GM21825 (cell line): ENCODE data around the gene BDKRB2.
"Not testable (repeated sequence)": the region's sequence is repeated elsewhere in the genome, so short reads cannot be mapped to it uniquely, and the experiment has no call there.

Experiments
- ATAC-seq: cut with Tn5 transposase; IDR thresholded peaks from one replicate; pipeline ENCODE4 v1.9.1; 2021; ENCODE audit warnings: mild to moderate bottlenecking, moderate library complexity; ENCODE audit not compliant: unreplicated experiment

BDKRB2 gene

DNA sequence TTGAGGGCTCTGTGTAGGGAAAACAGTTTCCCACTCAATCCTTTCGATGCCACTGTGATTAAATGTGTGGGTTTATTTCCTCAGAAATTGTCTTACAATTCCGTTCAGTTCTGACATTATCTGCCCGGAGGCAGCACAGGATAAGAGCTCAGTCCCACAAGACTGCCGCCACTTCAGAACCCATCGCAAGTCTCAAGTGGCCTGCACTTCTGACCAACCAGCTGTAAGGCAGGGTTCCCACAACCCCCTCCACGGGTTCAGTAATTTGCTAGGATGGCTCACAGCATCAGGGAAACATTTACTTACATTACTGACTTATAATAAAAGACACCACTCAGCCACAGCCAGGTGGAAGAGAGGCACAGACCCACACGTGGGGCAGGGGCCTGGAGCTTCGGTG is 17.2 kb downstream of the BDKRB2 start:
- no peak for ATAC-seq

DNA sequence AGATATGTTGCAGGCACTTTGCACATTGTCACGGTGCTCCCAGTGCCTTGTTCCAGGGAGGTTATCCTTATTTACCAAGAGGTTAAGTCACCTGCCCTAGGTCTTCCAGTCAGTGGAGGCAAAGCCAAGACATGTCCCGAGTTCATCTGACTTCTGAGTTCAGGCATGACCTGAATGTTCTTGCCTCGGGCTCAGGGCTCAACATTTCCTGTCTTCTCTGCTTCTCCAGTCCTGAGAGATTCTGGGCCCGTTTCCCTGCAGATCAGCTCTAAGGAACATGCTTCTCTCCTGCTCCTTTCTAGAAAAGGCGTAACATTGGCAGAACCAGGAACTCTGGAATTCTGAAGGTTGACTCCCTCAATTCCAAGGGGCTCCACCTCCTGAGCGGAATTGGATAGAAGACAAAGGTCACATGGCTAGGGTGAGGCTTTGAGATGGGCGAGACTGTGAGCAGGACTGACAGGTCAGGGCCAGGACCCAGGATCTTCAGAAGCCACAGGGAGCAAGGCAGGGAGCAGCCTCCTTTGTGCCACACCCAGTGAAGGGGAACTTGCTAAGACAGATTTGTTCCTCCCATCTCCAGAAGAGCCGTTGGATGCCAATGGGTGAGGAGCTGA is 19.9 kb downstream of the BDKRB2 start:
- ATAC-seq, result no peak

DNA sequence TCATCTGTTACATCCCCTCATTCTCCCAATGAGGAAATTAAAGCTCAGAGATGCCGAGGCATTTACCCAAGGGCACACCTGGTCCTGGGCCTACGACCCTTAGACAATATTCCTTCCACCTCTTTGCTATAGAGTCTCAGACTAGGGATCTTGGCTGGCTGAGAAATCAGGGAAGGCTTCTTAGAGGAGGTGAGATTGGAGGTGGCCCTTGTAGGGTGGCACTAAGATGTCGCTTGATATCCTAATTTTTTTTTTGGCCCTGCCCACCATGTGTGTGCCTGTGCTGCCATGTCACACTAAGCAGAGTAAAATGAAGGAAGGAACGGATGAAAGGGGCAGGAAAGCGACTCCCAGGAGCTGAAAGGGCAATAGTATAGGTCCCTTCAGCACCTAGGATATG is 20.6 kb downstream of the BDKRB2 start:
- ATAC-seq, result no peak

DNA sequence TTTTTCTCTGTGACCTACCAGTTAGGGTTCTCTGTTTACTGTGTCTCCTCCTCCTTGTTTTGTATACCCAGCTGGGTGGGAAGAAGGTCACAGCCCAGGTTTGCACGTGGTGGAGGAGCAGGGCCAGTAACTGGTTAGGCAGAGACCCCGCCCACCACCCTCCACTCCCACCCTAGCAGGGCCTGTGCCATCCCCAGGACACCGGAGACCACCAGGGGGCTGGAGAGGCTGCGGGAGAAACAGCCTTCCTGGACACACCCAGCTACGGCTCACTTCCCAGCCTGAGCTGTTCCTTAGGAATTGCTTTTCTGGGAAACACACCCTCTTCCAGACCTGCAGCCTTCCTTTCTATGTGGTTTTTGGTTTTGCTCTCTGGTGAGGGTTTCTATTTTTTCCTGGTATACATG is 21.1 kb downstream of the BDKRB2 start:
- no peak for ATAC-seq

DNA sequence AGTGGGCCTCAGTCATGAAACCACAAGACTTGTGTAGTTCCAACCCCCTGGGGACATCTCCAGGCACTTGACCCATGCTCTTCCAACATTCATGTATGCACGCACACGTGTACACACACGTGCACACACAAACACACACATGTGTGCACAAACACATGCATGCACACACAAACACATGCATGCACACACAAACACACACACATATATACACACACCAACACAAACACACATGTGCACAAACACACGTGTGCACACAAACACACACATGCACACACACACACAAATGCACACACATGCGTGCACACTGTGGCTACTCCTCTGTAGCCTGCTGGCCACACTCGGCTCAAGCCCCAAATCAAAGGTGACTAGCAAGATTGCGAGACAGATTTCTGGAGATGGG is 22.8 kb downstream of the BDKRB2 start:
- ATAC-seq, result no peak

DNA sequence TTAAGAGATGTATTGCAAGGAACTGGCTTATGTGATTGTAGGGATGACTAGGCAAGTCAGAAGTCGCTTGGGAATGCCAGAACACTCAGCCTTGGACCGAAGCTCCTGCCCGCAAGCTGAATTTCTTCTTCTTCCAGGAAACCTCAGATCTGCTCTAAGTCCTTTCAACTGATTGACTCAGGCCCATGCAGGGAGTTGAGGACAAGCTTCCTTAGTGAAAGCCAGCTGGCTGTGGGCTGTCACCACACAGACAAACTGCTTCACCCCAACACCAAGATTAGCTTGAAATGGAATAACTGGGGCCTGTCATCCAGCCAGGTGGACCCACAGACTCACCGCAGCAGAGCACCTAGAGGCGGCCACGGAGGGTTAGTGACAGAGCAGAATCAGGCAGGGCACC is 24.7 kb downstream of the BDKRB2 start:
- no peak for ATAC-seq

DNA sequence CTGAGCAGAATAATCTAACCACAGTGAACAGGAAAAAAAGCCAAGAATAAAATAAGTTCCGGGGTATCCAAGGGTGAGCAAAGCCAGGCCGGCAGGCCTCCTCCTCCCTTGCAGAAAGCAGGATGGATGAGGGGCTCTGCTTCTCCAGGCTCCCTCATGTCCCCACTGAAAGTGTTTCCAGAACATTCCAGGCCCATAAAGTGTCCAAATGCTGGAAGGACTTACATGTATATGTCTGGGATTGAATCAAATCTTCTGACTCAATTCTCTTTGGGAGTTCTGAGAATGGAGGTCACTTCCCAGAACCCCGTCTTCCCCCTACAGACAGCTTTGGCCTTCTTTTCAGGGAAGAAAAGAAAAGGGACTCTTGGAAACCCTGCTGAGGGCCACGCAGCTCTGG is 26.4 kb downstream of the BDKRB2 start:
- ATAC-seq, result no peak

DNA sequence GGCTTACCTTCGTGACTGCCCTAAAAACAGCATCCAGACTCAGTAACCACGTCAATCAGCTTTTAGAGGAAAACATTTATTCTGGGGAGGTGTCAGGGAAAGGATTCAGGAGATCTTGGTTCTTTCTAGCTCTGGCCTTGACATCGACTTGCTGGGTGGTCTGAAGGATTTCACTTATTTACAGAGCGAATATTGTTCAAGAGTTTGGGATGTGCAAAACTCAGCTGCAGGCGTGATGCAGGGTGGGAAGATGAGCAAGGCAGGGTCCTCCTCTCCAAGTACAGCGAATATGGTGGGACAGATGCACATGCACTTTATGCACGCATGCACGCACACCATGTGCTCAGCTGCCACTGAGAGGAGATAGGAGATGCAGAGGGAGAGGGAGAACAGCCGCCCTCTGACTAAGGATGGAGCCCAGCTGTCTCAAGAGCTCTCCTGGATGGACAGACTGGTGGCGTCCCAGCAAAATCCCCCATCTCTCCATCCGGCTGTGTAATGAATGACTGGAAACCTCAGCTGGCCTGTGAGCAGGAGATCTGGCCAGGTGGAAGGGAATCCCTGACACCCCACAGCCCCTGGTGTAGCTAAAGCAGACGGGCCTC is 27.0 kb downstream of the BDKRB2 start:
- no peak for ATAC-seq

DNA sequence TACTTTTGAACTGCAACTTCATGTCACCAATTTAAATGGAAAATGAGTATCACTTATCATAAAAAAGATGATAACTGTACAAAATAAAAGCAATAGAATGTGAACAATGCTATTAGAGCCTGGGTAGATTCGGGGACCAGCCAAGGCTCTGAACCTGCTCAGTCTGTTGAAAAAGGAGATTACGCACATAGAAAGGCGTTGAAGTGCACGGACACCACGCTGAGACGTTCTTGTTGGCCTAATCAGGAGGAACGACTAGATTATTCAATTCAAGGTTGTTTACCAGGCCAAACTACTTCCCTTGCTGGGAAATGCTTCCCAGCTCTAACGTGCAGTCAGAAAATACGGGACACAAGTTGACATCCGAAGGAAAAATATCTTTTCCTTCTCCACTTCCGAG is 27.9 kb downstream of the BDKRB2 start:
- ATAC-seq, result no peak

DNA sequence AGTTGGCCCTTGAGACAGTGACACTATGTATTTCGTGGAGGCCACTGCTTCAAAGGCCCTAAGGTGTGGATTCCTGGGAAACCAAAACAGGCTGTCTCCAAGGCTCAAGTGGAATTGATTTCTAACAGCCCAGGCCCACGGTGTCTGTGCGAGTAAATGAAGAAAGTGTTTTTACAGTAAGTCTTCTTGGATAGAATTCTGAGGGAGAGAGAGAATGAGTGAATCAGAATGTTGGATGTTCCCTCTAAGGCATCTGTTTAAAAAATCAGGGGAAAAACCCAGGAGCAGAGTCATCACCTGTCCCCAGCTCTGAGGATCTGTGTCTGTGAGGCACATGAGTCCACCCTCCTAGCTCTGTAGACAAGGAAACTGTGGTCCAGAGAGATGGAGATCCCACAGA is 29.0 kb downstream of the BDKRB2 start:
- ATAC-seq, result no peak

DNA sequence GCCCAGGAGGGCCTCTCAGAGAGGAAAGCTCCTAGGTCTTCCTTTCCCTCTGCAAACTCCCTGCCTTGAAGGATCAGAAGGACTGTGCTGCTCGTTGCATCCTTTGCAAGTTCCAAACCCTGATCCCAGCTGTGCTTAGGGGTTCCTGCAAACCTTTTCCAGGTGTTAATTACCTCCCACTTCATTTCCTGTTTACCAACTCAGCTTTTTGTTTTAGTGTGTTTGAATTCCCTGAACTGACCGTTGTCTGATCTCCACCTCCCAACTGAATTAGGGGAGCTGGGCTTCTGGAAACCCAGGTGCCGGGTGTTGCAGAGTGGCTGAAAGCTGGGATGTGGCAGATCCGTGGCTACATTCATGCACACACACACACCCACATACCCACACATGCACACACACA is 30.8 kb downstream of the BDKRB2 start:
- ATAC-seq, result no peak

DNA sequence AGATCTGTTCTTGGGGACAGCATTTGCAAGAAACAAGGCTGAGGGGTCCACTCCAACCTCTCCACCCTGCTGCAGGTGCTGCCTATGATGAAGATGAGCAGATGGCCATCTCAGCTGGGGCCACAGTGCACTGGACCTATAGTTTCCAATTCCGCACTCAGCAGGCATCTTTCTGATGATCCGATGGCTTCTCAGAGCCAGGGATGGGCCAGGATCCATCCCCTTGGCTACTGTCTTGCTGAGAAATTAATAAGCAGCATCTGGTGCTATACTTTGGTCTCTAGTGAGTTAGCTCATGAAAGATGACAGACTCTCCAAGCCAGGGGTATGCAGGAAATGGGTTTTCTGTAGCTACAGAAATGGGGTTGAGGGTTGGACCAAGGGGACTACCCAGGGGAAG is 33.0 kb downstream of the BDKRB2 start:
- no peak for ATAC-seq

DNA sequence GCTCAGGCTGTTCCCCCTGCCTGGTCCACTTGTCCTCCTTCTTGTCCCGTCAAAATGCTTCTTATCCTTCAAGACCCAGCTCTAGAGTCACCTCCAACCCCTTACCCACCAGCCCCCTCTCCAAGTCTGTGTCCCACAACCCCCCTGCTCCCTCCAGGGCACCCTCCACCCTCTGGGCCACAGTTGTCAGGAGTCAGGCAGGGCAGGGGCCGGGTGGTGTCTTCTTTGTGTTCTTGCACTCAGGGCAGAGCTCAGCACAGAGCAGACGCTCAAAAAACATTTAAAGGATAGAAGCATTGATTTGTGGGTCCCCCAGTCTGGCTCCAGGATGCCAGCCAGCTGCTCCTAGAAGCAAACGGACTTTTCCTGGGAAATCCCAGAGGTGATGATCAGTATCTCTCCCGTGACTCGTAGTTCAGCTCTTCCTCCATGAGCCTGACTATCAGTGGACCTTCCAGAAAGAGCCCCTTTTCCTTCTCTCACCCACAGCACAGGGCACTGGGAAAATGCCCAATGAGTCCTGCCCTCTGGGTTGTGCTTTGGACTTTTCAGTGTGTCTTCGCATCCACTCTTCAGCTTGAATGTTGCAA is 34.1 kb downstream of the BDKRB2 start:
- no peak for ATAC-seq

DNA sequence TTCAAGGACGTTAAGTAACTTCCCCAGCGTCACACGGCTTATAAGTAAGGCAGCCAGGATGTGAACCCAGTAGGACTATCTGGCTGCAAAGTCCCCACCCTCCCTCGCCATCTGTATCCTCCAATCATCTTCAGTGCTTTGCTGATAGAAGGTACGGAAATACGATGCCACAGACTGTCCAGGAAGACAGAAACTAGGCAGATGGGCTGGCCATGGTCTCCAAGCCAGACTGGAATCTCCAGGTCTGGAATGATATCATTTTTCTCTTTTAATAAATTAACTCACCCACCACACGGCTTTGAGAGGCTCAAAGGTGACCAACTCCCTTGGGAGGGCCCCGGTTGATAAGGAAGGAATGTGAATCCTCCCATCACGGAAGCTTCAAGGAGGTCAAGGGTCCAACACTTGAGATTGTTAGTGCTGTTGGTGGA is 35.1 kb downstream of the BDKRB2 start:
- no peak for ATAC-seq

DNA sequence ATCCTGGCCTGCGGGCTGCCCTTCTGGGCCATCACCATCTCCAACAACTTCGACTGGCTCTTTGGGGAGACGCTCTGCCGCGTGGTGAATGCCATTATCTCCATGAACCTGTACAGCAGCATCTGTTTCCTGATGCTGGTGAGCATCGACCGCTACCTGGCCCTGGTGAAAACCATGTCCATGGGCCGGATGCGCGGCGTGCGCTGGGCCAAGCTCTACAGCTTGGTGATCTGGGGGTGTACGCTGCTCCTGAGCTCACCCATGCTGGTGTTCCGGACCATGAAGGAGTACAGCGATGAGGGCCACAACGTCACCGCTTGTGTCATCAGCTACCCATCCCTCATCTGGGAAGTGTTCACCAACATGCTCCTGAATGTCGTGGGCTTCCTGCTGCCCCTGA is 36.0 kb downstream of the BDKRB2 start:
- no peak for ATAC-seq

DNA sequence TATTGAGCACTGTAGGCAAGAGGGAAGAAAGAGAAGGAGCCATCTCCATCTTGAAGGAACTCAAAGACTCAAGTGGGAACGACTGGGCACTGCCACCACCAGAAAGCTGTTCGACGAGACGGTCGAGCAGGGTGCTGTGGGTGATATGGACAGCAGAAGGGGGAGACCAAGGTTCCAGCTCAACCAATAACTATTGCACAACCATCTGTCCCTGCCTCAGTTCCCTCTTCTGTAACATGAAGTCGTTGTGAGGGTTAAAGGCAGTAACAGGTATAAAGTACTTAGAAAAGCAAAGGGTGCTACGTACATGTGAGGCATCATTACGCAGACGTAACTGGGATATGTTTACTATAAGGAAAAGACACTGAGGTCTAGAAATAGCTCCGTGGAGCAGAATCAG is 37.5 kb downstream of the BDKRB2 start:
- no peak for ATAC-seq

DNA sequence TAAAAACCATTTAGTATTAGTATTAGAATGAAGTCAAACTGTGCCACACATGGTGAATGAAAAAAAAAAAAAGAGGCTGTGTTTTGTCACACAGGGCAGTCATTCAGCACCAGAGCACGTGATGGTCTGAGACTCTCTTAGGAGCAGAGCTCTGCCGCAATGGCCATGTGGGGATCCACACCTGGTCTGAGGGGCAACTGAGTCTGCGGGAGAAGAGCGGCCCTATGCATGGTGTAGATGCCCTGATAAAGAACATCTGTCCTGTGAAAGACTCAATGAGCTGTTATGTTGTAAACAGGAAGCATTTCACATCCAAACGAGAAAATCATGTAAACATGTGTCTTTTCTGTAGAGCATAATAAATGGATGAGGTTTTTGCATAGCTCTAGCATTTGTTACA is 39.1 kb downstream of the BDKRB2 start:
- no peak for ATAC-seq

DNA sequence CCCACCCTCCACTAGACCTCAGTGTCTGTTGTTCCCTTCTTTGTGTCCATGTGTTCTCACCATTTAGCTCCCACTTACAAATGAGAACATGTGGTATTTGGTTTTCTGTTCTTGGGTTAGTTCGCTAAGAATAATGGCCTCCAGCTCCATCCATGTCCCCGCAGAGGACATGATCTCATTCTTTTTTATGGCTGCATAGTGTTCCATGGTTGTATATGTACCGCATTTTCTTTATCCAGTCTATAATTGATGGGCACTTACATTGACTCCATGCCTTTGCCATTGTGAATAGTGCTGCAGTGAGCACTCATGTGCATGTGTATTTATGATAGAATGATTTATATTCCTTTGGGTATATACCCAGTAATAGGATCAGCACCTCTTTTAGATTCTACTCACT is 40.4 kb downstream of the BDKRB2 start:
- ATAC-seq, result not testable (repeated sequence)

DNA sequence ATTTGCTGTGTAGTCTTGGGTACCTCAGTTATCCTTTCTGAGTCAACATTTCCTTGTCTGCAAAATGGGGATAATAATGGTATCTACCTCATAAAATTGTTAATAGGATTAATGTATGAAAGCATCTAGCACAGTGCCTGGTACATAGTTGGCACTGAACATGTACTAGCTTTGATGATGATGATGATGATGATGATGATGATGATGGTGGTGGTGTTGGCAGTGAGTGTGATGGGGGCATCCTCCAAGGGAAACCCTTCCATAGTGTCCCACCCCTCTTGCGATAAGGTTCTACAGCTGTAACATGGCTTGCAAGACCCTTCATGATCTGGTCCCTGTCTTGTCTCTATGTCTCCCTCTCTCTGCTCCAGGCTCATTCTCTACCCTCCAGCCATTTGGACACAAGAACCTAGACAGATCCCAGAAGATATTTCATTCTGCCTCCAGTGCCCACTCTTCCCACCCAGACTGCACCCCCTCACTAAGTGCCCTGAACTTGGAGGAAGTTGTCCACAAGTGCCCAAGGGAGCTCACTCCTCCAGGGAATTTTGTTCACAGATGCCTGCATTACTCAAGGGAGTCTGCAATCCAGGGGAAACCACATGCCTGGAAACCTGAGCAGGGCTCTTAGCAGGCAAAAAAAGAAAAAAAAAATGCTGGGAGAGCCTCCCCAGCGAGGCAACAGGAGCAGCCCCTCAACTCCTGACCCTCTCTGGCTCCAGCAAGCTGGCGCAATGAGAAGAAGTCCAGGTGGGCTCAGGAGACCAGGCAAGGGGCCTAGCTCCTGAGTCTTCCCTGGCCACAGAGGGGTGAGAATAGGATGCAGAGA is 41.3 kb downstream of the BDKRB2 start:
- ATAC-seq, result no peak

DNA sequence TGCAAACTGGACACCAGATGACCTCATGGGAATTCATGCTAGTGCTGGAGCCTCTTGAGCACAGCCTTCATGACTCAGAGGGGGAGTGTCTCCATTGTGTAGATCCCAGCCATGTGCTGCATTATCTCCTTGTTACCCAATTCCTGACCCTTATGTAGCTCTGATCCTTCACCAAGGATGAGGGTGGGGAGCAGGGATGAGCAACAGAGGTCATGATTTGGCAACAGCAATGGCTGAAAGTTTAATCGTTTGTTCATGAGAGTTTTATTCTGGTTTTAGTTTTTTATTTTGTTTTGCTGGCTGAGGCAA is 41.9 kb downstream of the BDKRB2 start:
- ATAC-seq, result no peak

DNA sequence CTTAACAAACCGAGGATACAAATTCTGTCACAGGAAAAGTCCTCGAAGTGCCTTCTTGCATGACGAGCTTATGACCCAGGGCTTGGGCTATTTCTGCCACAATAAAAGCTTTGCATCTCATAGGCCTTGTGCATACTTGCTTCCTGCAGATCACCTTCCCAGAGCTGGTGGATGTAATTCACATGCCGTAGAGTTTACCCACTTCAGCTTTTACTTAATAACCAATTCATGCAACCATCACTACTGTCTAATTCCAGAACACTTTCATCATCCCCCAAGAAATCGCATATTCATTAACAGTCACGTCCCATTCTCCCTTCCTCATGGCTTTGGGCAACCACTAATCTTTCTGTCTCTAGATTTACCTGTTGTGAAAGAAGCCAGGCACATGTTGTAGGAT is 42.4 kb downstream of the BDKRB2 start:
- ATAC-seq, result no peak

DNA sequence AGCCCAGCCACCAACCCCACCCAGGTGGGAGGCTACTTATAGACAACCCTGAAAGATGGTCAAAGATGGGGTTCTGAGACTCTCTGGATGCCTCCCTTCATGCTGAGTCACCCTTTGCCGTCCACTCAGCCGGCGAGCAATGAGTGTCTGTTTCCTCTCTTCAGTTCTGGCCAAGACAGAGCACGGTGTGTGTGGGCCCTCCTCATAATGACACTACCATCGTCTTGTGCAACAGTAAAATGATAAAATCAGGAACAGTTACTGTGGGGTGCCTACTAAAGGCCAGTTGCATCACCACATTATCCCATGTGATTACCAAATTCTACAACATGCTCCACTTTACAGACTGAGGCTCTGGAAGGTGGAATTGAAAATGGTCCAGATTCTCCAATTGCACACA is 44.4 kb downstream of the BDKRB2 start:
- no peak for ATAC-seq
